Smooth muscle cell (in vitro differentiated cells): Measurements from ENCODE around the gene PTPRE. TPM values are rescaled to one million over a fixed set of nuclear protein-coding genes. Genes with fewer than 3 reads are reported as not detected.

Source experiments
- DNase-seq: peaks from one replicate; lab custom pipeline; 2025; ENCODE audit not compliant: unreplicated experiment; lab: John Stamatoyannopoulos, UW
- H2AFZ ChIP-seq: fragments of 200-600 bp; sonication (generic); 2 replicates; pipeline ENCODE4 v1.6.0; 2016; ENCODE audit warnings: antibody characterized with exemption, low read depth, mild to moderate bottlenecking
- H3F3A ChIP-seq: fragments of 200-600 bp; sonication (generic); 2 replicates; pipeline ENCODE4 v1.6.0; 2017; ENCODE audit warnings: antibody characterized with exemption, low read depth
- H3K27ac ChIP-seq: fragments of 200-600 bp; sonication (generic); 2 replicates; pipeline ENCODE4 v1.5.1; 2016; ENCODE audit warnings: low read depth, mild to moderate bottlenecking
- H3K27me3 ChIP-seq: fragments of 200-600 bp; sonication (generic); 2 replicates; pipeline ENCODE4 v1.6.1; 2016; ENCODE audit warnings: low read depth, mild to moderate bottlenecking
- H3K36me3 ChIP-seq: fragments of 200-600 bp; sonication (generic); 2 replicates; pipeline ENCODE4 v1.5.1; 2016; ENCODE audit warnings: low read depth
- H3K4me1 ChIP-seq: fragments of 200-600 bp; sonication (generic); 2 replicates; pipeline ENCODE4 v1.5.1; 2016; ENCODE audit warnings: low read depth
- H3K4me2 ChIP-seq: fragments of 200-600 bp; sonication (generic); 2 replicates; pipeline ENCODE4 v1.6.0; 2016; ENCODE audit warnings: mild to moderate bottlenecking
- H3K4me3 ChIP-seq: fragments of 200-600 bp; sonication (generic); 2 replicates; pipeline ENCODE4 v1.5.1; 2016; ENCODE audit warnings: mild to moderate bottlenecking
- H3K79me2 ChIP-seq: fragments of 200-600 bp; sonication (generic); 2 replicates; pipeline ENCODE4 v1.6.0; 2016; ENCODE audit warnings: low read depth, mild to moderate bottlenecking
- H3K9ac ChIP-seq: fragments of 200-600 bp; sonication (generic); 2 replicates; pipeline ENCODE4 v1.6.0; 2016; ENCODE audit warnings: low read depth
- H3K9me3 ChIP-seq: fragments of 200-600 bp; sonication (generic); replicated peaks from 2 replicates; pipeline ENCODE4 v1.5.1; 2016; ENCODE audit warnings: low read depth
- H4K20me1 ChIP-seq: fragments of 200-600 bp; sonication (generic); 2 replicates; pipeline ENCODE4 v1.6.0; 2016; ENCODE audit warnings: low read depth
- CTCF ChIP-seq: fragments of 200-600 bp; sonication (generic); IDR thresholded peaks from 2 replicates; pipeline ENCODE4 v1.5.1; 2017; ENCODE audit warnings: borderline replicate concordance, mild to moderate bottlenecking, antibody characterized with exemption; ENCODE audit not compliant: insufficient read depth, poor library complexity, severe bottlenecking
- WGBS: methylation state at CpG from one replicate; pipeline ENCODE4 v1.1.7; 2016; ENCODE audit warnings: low lambda C conversion rate; 5-methylcytosine and 5-hydroxymethylcytosine counted together
- polyA plus RNA-seq: library from polyadenylated mRNA; unstranded; fragments of >200 nt; fragmentation: Nextera tagmentation; extraction: Ambion mirVana; gene quantifications from 2 replicates; pipeline ENCODE4 v1.2.1, GENCODE V29; 2016
- total RNA-seq: library from RNA; depleted of rRNA; stranded (reverse); fragments of >200 nt; gene quantifications from 2 replicates; pipeline ENCODE4 v1.2.3, GENCODE V29; 2014

The PTPRE gene
- total and polyA plus RNA-seq, 2 experiments from 2014 or later, result 17.1 to 22.7 TPM

- no peak overlapping the region for H2AFZ ChIP-seq
- DNase-seq, result no peak
- H3K36me3 ChIP-seq, result no peaks in the 10 kb centered on the region
- H3K4me3 ChIP-seq, result no peak overlapping the region
- H3K9ac ChIP-seq, result no peak overlapping the region
- no peak overlapping the region for H3K27ac ChIP-seq
- H3K4me2 ChIP-seq, result no peak overlapping the region
- peaks cover 25% of the 10 kb centered on the region for H3K79me2 ChIP-seq
- no peaks in the 10 kb centered on the region for H3K9me3 ChIP-seq
- no peaks in the 10 kb centered on the region for H4K20me1 ChIP-seq
- no peak for TF ChIP-seq CTCF
- peaks cover 8% of the 10 kb centered on the region for H3K4me1 ChIP-seq
- H3F3A ChIP-seq, result peaks cover 10% of the 10 kb centered on the region
- no peaks in the 10 kb centered on the region for H3K27me3 ChIP-seq
- 92% methylated on average over 2 of the region's 2 CpGs for WGBS
Measured at GRCh38 chr10:127979566-127979965, 72.7 kb downstream of the PTPRE start.

- no peak overlapping the region for H3K9ac ChIP-seq
- no peaks in the 10 kb centered on the region for H3K36me3 ChIP-seq
- TF ChIP-seq CTCF, result no peak
- no peak overlapping the region for H3K4me3 ChIP-seq
- H3K4me2 ChIP-seq, result no peak overlapping the region
- H3K27me3 ChIP-seq, result no peaks in the 10 kb centered on the region
- no peaks in the 10 kb centered on the region for H3K9me3 ChIP-seq
- H4K20me1 ChIP-seq, result no peaks in the 10 kb centered on the region
- peaks cover 8% of the 10 kb centered on the region for H3K4me1 ChIP-seq
- peaks cover 22% of the 10 kb centered on the region for H3K79me2 ChIP-seq
- H3K27ac ChIP-seq, result no peak overlapping the region
- 94% methylated on average over 4 of the region's 4 CpGs for WGBS
- no peak for DNase-seq
- H2AFZ ChIP-seq, result no peak overlapping the region
- H3F3A ChIP-seq, result peaks cover 10% of the 10 kb centered on the region
Measured at GRCh38 chr10:127980898-127981297, 74.0 kb downstream of the PTPRE start.

- Histone ChIP-seq H3K27ac (no peak overlapping the region), H3K79me2 (peaks cover 22% of the 10 kb centered on the region), H4K20me1 (no peaks in the 10 kb centered on the region), H3K4me2 (no peak overlapping the region), H3K4me1 (peaks cover 20% of the 10 kb centered on the region), H3K9me3 (no peaks in the 10 kb centered on the region), H2AFZ (no peak overlapping the region), H3K9ac (no peak overlapping the region), H3K4me3 (no peak overlapping the region), H3K36me3 (no peaks in the 10 kb centered on the region), H3K27me3 (no peaks in the 10 kb centered on the region), H3F3A (peaks cover 17% of the 10 kb centered on the region)
- DNase-seq, result no peak
- 87% methylated on average over 10 of the region's 10 CpGs for WGBS
- no peak for TF ChIP-seq CTCF
Measured at GRCh38 chr10:127982601-127983000, 75.7 kb downstream of the PTPRE start.

- Histone ChIP-seq H4K20me1 (no peaks in the 10 kb centered on the region), H3K4me1 (peaks cover 12% of the 10 kb centered on the region), H3K4me3 (no peak overlapping the region), H3F3A (peaks cover 12% of the 10 kb centered on the region), H3K9me3 (no peaks in the 10 kb centered on the region), H3K9ac (no peak overlapping the region), H3K36me3 (no peaks in the 10 kb centered on the region), H2AFZ (no peak overlapping the region), H3K27me3 (no peaks in the 10 kb centered on the region), H3K27ac (no peak overlapping the region), H3K79me2 (peaks cover 22% of the 10 kb centered on the region), H3K4me2 (no peak overlapping the region)
- no peak for TF ChIP-seq CTCF
- no peak for DNase-seq
- WGBS, result 91% methylated on average over 19 of the region's 19 CpGs
Measured at GRCh38 chr10:127983344-127984100, 76.6 kb downstream of the PTPRE start.
